Raji (cell line): ENCODE results near the gene DDX6.

Source experiments
- POLR2A ChIP-seq: IDR thresholded peaks from 2 replicates; pipeline ENCODE4 v1.6.1; 2011; ENCODE audit warnings: low read depth, low read length, control low read depth; ENCODE audit not compliant: insufficient read depth

DDX6 gene

DNA sequence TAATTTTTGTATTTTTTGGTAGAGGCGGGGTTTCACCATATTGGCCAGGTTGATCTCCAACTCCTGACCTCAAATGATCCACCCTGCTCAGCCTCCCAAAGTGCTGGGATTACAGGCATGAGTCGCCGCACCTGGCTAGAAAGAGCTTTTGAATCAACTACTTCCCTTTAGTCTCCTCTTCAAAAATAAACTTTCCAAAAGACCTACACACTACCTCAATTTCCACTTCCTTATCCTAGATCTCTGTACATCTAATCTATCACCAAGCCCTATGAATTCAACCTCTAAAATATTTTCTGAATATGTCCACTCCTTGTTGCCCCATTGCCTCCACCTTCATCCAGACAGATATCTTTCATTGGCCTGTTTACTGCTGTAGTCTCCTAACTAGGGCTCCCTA lies 13.1 kb upstream of the DDX6 start:
- TF ChIP-seq POLR2A = no peak

DNA sequence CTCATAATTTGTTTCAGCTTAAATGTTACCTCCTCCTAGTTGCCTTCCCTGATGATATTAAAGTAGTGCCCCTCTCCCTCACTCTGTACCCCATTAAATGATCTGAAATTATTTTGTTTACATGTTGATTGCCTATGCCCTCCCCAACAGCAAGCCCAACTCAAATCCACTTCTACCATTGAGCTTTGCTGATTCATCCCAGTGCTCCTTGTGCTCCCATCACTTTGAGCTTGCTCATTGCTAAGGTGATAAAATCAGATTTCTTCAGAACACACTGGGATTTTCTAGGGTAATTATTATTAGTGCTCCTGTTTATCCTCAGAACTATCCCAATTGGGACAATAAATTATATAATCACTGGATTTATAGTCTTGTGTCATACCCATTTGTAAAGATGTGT lies 8.4 kb upstream of the DDX6 start:
- no peak for TF ChIP-seq POLR2A

DNA sequence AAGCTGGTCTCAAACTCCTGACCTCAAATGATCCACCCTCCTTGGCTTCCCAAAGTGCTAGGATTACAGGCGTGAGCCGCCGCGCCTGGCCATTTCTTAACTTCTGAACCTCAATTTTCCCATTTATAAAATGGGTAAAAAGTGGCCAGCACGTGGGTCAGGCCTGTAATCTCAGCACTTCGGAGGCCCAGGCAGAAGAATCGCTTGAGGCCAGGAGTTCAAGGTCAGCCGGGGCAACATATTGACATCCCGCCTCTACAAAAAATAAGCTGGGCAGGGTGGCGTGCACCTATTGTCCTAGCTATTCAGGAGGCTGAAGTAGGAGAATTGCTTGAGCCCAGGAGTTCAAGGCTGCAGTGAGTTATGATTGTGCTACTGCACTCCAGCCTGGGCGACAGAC lies 6.5 kb upstream of the DDX6 start:
- no peak for TF ChIP-seq POLR2A

DNA sequence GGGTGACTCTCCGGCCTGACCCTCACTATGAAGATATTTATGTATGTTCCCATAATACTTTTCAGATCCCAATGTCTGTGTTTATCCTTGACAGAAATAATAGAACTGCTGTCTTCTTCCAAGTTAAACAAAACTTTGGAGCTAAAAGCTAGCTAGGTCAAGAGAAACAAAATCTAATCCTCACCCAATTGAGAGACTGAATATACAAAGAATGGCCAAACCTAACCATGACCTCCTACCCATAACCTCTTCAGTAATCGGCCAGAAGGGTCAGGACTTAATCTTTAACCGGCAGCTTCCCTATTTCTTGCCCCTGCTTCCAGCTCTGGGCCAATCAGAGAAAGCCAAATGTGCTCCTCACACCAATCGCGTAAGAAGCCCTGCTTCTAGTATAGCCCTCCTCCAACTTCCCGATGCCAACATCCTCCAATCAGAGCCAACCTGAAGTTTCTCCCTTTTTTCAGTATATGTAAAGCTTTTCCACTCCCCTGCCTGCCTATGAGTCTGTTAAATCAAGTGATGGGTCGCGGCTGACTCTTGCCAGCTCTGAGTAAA lies 1.7 kb upstream of the DDX6 start:
- TF ChIP-seq POLR2A = peak; percentile 97

- peak; percentile 48; the same call in 1 of the 2 replicates for TF ChIP-seq POLR2A
These were observed 1.1 kb upstream of the DDX6 start for GRCh38 chr11:118791961-118792569.

DNA sequence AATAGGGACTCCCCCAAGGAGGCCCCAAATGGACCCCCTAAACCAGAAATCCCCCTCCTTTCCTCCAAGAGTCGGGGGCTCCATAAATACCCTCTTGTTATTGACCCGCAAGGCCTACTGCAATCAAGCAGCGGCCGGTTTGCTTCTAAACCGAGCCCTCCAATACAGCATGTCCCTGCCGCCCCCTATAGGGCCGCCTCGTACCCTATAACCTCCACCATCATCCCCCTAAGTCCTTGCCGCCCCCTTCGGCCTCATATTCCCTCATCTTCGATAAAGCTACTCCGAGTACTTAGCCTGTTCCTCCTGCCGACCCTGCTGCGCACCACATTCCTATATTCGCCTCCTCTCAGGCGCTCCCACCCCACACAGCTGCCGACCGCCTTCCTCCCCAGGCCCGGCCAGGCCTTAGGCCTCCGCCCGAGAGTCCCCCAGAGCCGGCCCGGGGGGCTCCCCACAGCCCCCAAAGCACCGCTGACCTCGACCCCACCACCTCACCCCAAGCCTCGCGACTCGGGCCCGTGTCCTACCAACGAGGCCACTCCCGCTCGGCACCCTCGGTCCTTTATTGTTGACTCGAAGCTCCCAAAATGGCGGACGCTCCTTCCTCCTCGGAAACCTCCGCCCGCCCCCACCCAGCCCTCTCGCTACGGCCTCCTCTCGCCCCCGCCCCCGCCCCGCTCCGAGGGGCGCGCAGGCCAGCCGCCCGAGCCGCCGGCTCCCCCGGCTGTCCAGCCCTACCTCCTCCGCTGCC lies 430 bp downstream of the DDX6 start:
- no peak for TF ChIP-seq POLR2A

DNA sequence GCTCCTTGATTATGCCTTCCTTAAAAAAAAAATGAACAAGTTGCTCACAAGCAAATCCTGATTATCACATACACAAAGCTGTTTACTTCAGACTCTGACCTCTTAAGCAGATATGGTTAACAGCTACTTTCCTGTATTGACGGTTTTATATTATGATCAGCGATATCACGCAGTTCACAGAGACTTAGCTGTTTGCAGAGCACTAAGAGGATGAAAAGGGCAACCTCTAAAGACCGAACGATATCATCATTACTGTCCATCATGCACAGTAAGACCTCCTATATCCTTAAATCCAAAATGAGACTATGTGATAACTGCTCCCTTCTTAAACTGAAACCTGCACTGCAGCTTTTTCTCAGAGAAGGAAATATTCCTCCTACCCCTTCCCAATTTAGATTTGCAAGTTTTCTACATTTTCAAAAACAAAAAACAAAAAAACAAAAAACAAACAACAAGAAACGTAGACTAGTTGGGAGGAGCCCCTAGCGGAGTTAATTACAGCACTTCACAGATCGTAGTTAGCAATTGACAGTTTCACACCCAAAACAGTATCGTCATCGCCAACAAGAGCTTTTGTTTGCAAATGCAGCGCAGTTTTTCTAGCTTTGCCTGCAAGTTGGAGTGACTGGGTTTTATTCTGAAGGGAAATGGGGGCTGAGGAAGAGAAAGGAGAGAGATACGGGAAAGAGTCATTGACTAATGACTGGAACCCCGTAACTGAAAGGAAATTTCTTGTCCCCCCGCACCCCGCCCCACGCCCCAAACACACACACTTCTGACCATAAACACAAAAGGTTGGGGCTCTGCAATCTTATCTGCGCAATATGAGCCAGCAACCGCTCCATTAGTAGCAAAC lies 1.2 kb downstream of the DDX6 start:
- no peak for TF ChIP-seq POLR2A

- TF ChIP-seq POLR2A = no peak
These were observed 4.3 kb downstream of the DDX6 start for GRCh38 chr11:118786657-118787056.

DNA sequence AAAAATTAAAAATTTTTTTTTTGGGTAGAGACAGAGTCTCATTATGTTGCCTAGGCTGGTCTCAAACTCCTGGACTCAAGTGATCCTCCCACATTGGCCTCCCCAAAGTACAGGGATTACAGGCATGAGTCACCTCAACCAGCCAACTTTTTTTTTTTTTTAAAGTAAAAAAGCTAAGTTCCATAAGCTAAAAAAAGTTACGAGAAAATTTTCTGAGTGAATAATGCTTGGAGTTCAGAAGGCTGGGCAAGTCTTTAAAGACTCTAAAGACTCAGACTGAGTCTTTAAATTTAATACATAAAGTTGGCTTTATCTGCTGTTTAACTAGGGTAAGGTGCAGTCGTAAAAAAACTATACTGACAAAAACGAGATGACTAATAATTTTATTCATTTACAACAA lies 5.6 kb downstream of the DDX6 start:
- TF ChIP-seq POLR2A = no peak

DNA sequence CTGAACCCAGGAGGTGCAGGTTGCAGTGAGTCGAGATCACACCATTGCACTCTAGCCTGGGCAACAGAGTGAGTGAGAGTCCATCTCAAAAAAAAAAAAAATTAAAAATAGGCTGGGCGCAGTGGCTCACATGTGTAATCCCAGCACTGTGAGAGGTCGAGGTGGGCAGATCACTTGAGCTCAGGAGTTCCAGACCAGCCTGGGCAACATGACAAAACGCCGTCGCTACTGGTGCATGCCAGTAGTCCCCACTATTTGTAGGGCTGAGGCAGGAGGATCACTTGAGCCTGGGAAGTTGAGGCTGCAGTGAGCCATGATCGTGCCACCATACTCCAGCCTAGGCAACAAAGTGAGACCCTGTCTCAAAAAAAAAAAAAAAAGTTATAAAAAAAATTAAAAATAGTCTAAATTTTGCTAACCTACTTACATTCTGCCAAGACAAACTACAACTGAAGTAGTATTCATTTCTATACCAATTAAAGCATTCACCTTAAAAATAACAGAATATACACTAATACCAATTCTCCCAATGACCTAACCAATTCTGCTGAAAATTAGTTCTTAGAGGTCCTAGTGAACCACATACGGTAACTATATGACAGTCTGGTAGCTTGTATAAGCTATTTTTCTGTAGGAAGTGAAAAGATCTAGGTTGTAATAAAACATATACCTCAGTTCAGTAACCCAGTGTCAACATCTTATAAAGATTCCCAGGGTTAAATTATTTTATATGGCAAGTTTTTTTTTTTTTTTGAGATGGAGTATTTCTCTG lies 7.1 kb downstream of the DDX6 start:
- TF ChIP-seq POLR2A = no peak

- TF ChIP-seq POLR2A = no peak
These were observed 12.1 kb downstream of the DDX6 start for GRCh38 chr11:118778898-118779297.

GRCh38 chr11:118774032-118774431 lies 16.9 kb downstream of the DDX6 start:
- no peak for TF ChIP-seq POLR2A

- TF ChIP-seq POLR2A = no peak
These were observed 19.2 kb downstream of the DDX6 start for GRCh38 chr11:118771547-118772288.

GRCh38 chr11:118768690-118769089 lies 22.3 kb downstream of the DDX6 start:
- no peak for TF ChIP-seq POLR2A

- TF ChIP-seq POLR2A = no peak
These were observed 24.9 kb downstream of the DDX6 start for GRCh38 chr11:118766035-118766434.

DNA sequence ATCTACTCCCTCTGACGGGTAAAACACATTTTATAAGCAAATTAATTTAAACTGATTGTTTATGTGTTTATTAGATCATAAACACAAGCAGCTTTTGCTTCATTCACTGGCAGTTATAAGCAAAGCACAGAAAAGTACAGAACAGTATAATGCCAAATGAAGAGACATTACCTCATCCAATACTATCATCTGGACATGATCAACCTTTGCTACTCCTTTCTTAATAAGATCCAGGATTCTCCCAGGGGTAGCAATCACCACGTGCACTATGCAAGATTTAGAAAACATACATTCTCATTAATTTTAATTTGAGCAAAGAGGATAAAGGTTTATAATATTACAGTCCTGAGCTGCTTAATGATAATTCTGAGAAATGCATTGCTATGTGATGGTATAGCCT lies 27.9 kb downstream of the DDX6 start:
- TF ChIP-seq POLR2A = no peak
